ENCODE measurements around the gene NBEAL2.

NBEAL2 gene

GRCh38 chr3:47041114-47041513 is 61.6 kb downstream of the NBEAL2 start:
- DNase-seq (ENCODE audit: low read depth in 2 of 2): no peak

DNA sequence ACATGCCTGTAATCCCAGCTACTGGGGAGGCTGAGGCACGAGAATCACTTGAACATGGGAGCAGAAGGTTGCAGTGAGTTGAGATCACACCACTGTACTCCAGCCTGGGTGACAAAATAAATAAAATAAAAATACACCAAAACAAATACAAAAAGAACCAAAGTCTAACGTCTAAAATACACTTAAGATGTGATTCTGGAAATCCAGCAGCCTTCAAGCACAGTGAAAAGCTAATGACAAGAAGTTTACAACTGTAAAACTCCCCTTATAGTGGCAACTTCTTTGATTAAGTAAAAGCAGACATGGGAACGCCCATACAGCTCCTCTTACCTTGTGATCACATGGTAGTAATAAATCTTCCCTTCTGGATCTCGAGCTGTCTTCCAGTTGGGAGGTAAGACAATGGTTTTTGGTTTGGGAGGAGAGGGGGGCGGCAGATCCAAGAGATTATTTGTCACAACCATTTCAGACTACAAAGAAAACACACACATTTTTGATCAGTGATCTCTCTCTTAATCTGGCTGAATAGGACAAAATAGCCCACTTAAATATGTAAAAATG is 62.8 kb downstream of the NBEAL2 start:
- no peak for DNase-seq (ENCODE audit: low read depth in 2 of 2)

DNA sequence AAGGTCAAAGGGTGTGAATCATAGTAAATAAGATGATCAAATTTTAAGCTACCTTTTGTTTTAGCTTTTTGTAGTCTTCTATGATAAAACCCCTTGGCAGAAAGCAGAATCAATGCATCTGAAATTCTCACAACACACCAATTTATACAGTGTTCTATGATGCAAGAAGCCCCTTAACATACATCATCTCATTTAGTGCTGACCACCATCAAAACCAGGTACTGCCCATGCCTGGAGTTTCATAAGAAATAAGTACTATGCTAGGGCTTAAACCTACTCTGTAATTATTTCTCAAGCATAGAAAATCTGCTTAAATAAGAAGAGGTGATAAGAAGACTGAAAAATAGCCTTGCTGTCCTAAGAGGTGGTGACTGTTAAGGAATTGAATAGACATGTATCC is 67.6 kb downstream of the NBEAL2 start:
- DNase-seq (ENCODE audit: low read depth in 2 of 2): no peak

- DNase-seq (ENCODE audit: low read depth in 2 of 2): no peak
These were observed 68.2 kb downstream of the NBEAL2 start for GRCh38 chr3:47047673-47048072.

DNA sequence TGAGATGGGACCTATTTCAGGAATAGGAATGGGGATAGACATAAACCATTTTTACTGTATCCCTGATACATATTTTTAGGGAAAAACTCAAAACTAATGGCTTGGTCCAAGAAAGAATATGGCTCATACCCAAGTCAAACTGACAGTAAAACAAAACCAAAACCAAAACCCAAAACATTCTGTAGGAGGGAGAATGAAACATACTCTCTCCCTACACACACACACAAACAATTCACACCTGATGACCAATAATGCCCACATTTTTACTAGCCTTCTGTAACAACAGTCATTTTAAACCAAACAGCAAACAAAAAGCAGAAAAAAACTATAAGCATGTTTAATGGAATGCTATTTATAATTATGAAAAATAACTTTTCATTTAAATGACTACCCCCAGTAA is 74.9 kb downstream of the NBEAL2 start:
- no peak for DNase-seq (ENCODE audit: low read depth in 2 of 2)

DNA sequence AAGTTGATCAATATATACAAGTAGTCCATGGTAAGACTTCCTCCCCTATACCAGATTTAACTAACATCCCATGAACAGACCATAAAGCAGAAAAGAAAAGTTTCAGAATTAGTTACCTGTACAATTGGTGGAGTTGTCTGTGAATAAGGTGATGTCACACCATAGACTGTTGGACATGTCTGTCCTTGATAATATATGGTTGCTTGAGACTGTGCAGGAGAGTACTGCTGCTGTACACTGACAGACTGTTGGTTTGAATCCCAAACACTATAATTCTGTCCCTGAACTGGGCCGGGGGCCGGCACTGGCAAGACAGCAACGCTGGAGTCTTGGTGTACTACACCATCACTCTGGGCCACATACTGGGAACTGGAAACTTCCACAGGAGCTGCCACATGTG is 77.2 kb downstream of the NBEAL2 start:
- no peak for DNase-seq (ENCODE audit: low read depth in 2 of 2)

GRCh38 chr3:47057212-47057671 is 77.8 kb downstream of the NBEAL2 start:
- DNase-seq (ENCODE audit: low read depth in 2 of 2): no peak

Data from fibroblast of skin of left biceps (primary cell).